ENCODE measurements around the gene CHD1. TPM values are rescaled to one million over a fixed set of nuclear protein-coding genes. Genes with fewer than 3 reads are reported as not detected.
A peak's percentile ranks its signal among the peaks of the same experiment; 100 is the strongest.

CHD1 gene
- total RNA-seq, 1 donor from 2014 or later, result 16.8 TPM

GRCh38 chr5:98872674-98873073 lies 56.1 kb downstream of the CHD1 start:
- TF ChIP-seq, protein P1, sequence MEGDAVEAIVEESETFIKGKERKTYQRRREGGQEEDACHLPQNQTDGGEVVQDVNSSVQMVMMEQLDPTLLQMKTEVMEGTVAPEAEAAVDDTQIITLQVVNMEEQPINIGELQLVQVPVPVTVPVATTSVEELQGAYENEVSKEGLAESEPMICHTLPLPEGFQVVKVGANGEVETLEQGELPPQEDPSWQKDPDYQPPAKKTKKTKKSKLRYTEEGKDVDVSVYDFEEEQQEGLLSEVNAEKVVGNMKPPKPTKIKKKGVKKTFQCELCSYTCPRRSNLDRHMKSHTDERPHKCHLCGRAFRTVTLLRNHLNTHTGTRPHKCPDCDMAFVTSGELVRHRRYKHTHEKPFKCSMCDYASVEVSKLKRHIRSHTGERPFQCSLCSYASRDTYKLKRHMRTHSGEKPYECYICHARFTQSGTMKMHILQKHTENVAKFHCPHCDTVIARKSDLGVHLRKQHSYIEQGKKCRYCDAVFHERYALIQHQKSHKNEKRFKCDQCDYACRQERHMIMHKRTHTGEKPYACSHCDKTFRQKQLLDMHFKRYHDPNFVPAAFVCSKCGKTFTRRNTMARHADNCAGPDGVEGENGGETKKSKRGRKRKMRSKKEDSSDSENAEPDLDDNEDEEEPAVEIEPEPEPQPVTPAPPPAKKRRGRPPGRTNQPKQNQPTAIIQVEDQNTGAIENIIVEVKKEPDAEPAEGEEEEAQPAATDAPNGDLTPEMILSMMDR (conservative IDR thresholded peaks at IDR 0.05; ENCODE audit: low read depth, low read length), result no peak
- H3K4me3 ChIP-seq (ENCODE audit: low read depth, low read length), result no peak overlapping the region
- DNase-seq (ENCODE audit: low read depth), result peak; percentile 32

DNA sequence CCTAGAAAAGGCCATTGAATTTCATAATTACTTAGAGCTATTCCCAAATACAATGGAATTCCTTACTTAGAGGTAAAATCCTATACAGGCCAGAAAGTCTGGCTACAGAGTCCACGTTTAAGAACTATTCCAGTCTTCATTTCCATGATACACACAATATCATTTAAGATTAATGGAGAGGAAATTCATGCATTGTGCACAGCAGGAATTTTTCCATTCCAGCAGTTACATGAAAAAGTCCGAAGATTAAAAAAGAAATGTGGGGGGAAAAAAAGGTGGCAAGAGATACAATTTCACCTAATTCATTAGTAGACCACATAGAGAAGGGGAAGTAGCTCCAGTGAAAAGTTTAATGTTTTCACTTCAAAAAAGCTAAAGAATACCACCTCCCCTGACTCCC lies 63.1 kb downstream of the CHD1 start:
- DNase-seq (ENCODE audit: low read depth), result peak; percentile 3
- H3K4me3 ChIP-seq (ENCODE audit: low read depth, low read length), result no peak overlapping the region
- TF ChIP-seq, protein P1 (conservative IDR thresholded peaks at IDR 0.05; ENCODE audit: low read depth, low read length), result no peak

GRCh38 chr5:98847054-98847453 lies 81.8 kb downstream of the CHD1 start:
- DNase-seq (ENCODE audit: low read depth), result no peak
- TF ChIP-seq, protein P1 (conservative IDR thresholded peaks at IDR 0.05; ENCODE audit: low read depth, low read length), result no peak
- H3K4me3 ChIP-seq (ENCODE audit: low read depth, low read length), result no peak overlapping the region

GRCh38 chr5:98846520-98846919 lies 82.3 kb downstream of the CHD1 start:
- H3K4me3 ChIP-seq (ENCODE audit: low read depth, low read length), result no peak overlapping the region
- DNase-seq (ENCODE audit: low read depth), result no peak
- TF ChIP-seq, protein P1 (conservative IDR thresholded peaks at IDR 0.05; ENCODE audit: low read depth, low read length), result no peak

GRCh38 chr5:98845878-98846277 lies 82.9 kb downstream of the CHD1 start:
- TF ChIP-seq, protein P1 (conservative IDR thresholded peaks at IDR 0.05; ENCODE audit: low read depth, low read length), result no peak
- no peak for DNase-seq (ENCODE audit: low read depth)
- H3K4me3 ChIP-seq (ENCODE audit: low read depth, low read length), result no peak overlapping the region

DNA sequence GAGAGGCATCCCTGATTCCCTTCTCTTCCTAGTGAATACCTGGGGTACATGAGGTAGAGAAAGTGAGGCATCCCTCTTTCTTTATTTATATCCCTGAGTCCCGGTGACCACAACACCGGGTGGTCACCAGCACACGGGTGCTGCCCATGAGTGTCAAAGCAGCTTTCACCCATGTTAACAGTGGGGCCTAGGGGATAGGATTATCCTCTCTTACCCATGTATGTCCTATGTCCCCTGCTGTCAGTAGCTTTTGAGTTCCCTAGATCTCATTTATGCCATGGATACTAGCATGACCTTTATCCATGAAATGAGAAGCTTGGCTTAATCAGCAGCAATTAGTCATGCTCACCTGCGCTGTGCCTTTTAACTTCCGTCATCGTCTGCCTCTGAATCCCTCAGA lies 83.9 kb downstream of the CHD1 start:
- no peak for DNase-seq (ENCODE audit: low read depth)
- H3K4me3 ChIP-seq (ENCODE audit: low read depth, low read length), result no peak overlapping the region
- TF ChIP-seq, protein P1 (conservative IDR thresholded peaks at IDR 0.05; ENCODE audit: low read depth, low read length), result no peak

DNA sequence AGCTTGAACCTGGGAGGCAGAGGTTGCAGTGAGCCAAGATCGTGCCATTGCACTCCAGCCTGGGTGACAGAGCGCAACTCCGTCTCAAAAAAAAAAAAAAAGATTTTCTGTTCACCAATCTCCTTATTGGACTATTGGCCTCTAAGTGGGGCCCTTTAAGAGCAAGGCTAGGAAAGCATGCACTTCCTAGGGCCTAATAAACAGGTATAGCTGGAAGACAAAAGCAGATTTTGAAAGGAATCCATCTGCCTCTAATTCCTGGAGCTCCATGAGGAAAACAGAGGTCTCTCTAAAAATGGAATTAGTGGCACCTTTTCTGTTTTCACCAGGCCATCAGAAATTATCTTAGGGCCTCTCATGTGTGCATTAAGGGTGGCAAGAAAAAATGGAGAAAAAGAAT lies 85.3 kb downstream of the CHD1 start:
- TF ChIP-seq, protein P1 (conservative IDR thresholded peaks at IDR 0.05; ENCODE audit: low read depth, low read length), result no peak
- DNase-seq (ENCODE audit: low read depth), result no peak
- H3K4me3 ChIP-seq (ENCODE audit: low read depth, low read length), result no peak overlapping the region
